A673 (cell line): ENCODE results near the gene LEF1.

ENCODE experiments used
- EZH2 ChIP-seq: fragments of 200-600 bp; sonication (generic); IDR thresholded peaks from 2 replicates; pipeline ENCODE4 v1.6.1; 2017; ENCODE audit warnings: borderline replicate concordance, low read depth, mild to moderate bottlenecking, mixed read lengths, antibody characterized with exemption, low read length; ENCODE audit not compliant: poor library complexity, severe bottlenecking
- TF ChIP-seq, protein P1 (sequence below): fragments of 300-800, 200-600 bp; sonication (generic); conservative IDR thresholded peaks from 2 replicates; pipeline ENCODE4 v1.5.1; 2017; ENCODE audit warnings: low read depth, mild to moderate bottlenecking, antibody characterized with exemption, low read length, moderate library complexity, mixed read lengths

- TF ChIP-seq, protein P1, sequence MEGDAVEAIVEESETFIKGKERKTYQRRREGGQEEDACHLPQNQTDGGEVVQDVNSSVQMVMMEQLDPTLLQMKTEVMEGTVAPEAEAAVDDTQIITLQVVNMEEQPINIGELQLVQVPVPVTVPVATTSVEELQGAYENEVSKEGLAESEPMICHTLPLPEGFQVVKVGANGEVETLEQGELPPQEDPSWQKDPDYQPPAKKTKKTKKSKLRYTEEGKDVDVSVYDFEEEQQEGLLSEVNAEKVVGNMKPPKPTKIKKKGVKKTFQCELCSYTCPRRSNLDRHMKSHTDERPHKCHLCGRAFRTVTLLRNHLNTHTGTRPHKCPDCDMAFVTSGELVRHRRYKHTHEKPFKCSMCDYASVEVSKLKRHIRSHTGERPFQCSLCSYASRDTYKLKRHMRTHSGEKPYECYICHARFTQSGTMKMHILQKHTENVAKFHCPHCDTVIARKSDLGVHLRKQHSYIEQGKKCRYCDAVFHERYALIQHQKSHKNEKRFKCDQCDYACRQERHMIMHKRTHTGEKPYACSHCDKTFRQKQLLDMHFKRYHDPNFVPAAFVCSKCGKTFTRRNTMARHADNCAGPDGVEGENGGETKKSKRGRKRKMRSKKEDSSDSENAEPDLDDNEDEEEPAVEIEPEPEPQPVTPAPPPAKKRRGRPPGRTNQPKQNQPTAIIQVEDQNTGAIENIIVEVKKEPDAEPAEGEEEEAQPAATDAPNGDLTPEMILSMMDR, result no peak
- no peak for TF ChIP-seq EZH2
Measured at GRCh38 chr4:108056418-108056817, 112.3 kb downstream of the LEF1 start.
